ENCODE data around the gene CLASP2.

DNA sequence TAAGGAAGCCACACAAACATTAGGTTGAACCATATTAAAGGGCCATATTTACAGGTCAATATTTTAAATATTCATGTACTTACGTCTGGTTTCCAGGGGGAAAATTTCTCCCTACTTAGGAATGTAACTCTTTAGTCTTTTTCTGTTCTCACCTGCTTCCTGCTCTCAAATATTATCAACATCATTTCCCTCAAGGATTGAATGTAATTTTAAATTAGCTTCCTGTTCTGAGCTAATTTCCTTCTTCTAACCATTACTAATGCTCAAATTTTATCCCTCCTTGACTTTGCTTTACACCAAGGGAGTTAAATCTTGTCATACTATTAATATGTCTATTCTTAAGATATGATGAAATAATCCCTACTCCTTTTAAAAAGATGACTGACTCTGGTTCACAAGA, 174.5 kb downstream of the CLASP2 start:
- TF ChIP-seq, protein P1, sequence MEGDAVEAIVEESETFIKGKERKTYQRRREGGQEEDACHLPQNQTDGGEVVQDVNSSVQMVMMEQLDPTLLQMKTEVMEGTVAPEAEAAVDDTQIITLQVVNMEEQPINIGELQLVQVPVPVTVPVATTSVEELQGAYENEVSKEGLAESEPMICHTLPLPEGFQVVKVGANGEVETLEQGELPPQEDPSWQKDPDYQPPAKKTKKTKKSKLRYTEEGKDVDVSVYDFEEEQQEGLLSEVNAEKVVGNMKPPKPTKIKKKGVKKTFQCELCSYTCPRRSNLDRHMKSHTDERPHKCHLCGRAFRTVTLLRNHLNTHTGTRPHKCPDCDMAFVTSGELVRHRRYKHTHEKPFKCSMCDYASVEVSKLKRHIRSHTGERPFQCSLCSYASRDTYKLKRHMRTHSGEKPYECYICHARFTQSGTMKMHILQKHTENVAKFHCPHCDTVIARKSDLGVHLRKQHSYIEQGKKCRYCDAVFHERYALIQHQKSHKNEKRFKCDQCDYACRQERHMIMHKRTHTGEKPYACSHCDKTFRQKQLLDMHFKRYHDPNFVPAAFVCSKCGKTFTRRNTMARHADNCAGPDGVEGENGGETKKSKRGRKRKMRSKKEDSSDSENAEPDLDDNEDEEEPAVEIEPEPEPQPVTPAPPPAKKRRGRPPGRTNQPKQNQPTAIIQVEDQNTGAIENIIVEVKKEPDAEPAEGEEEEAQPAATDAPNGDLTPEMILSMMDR (IDR thresholded peaks at IDR 0.05) = no peak
- no peak for TF ChIP-seq POLR2A (IDR thresholded peaks at IDR 0.05)

Measured in body of pancreas (tissue), 4 donors.